HCT116 (cell line): ENCODE measurements around the gene KRT74. TPM values are rescaled to one million over a fixed set of nuclear protein-coding genes. Genes with fewer than 3 reads are reported as not detected.

ENCODE experiments used
- ATAC-seq: fragments of 200-7000 bp; cut with Tn5 transposase; 2 replicates; pipeline ENCODE4 v1.9.1; 2020; ENCODE audit warnings: mild to moderate bottlenecking, moderate library complexity
- BruUV-seq: library from RNA; stranded (reverse); fragments of 400-500 nt; replicated peaks from 2 replicates; lab custom pipeline; 2021; lab: Mats Ljungman, UMichigan
- CTCF ChIA-PET: fragments of 300-600 bp; sonication (Branson Sonifier 250); formaldehyde crosslinking; loops from one replicate; lab custom pipeline; 2021; ENCODE audit warnings: antibody characterized with exemption; lab: Charles Lee
- POLR2A ChIA-PET: fragments of 300-600, 350-600 bp; sonication (Branson Sonifier 250); formaldehyde crosslinking; loops from one replicate; lab custom pipeline; 2021; ENCODE audit warnings: antibody characterized with exemption; lab: Charles Lee
- RAD21 ChIA-PET, 2 experiments: fragments of 300-600 bp; sonication (Branson Sonifier 250); formaldehyde crosslinking; loops; one replicate each; lab custom pipeline; 2023; ENCODE audit warnings: low total read pairs in 2 of 2; ENCODE audit not compliant: uncharacterized antibody in 2 of 2, unreplicated experiment in 2 of 2, low non-redundant PET in 1 of 2; lab: Charles Lee
- DNase-seq: peaks from one replicate; pipeline ENCODE4 v3.0.0-alpha.2; 2010; ENCODE audit warnings: low read depth, low spot score
- H2AFZ ChIP-seq: fragments of 200-600 bp; shearing (Covaris generic), sonication (generic); 2 replicates; pipeline ENCODE4 v1.6.1; 2017; ENCODE audit warnings: low read depth, mixed run types, mixed read lengths, antibody characterized with exemption, low read length; ENCODE audit not compliant: poor library complexity, severe bottlenecking
- H3K27ac ChIP-seq: 2 replicates; pipeline ENCODE4 v1.5.1; 2012; ENCODE audit warnings: low read depth, low read length
- H3K27me3 ChIP-seq: fragments of 200-600 bp; sonication (generic); 2 replicates; pipeline ENCODE4 v1.6.1; 2016; ENCODE audit warnings: mixed run types, low read length, mixed read lengths; ENCODE audit not compliant: insufficient read depth
- H3K36me3 ChIP-seq, 2 experiments: fragments of 200-500 bp in 1 of 2; fragments of 200-600 bp in 1 of 2; sonication (Bioruptor generic) in 1 of 2; sonication (generic) in 1 of 2; 2 replicates each; pipeline versions ENCODE4 v1.5.1 to v1.6.1; 2014 to 2016; ENCODE audit warnings: low read length in 2 of 2, inconsistent platforms in 1 of 2, mixed read lengths in 1 of 2, mixed run types in 1 of 2; ENCODE audit not compliant: insufficient read depth in 2 of 2, control insufficient read depth in 1 of 2
- H3K4me1 ChIP-seq, 2 experiments: fragments of 200-600 bp in 1 of 2; sonication (generic) in 1 of 2; 2 replicates each; pipeline versions ENCODE4 v1.5.1 to v1.6.1; 2012 to 2017; ENCODE audit warnings: low read length in 2 of 2, inconsistent platforms in 1 of 2, mild to moderate bottlenecking in 1 of 2, mixed read lengths in 1 of 2, mixed run types in 1 of 2, moderate library complexity in 1 of 2; ENCODE audit not compliant: insufficient read depth in 2 of 2, control insufficient read depth in 1 of 2
- H3K4me2 ChIP-seq: fragments of 200-600 bp; sonication (generic); 2 replicates; pipeline ENCODE4 v1.6.1; 2017; ENCODE audit warnings: mixed run types, low read length, mixed read lengths
- H3K4me3 ChIP-seq, 2 experiments: fragments of 200-600 bp in 1 of 2; sonication (generic) in 1 of 2; replicated peaks in 1 of 2; 2 replicates each; pipeline ENCODE4 v1.5.1; 2011 to 2016; ENCODE audit warnings: low read length in 2 of 2, control low read depth in 1 of 2, low read depth in 1 of 2, mild to moderate bottlenecking in 1 of 2, mixed read lengths in 1 of 2, mixed run types in 1 of 2
- H3K79me2 ChIP-seq: fragments of 200-600 bp; sonication (generic); 2 replicates; pipeline ENCODE4 v1.6.1; 2017; ENCODE audit warnings: mild to moderate bottlenecking, mixed run types, low read length, moderate library complexity, mixed read lengths; ENCODE audit not compliant: insufficient read depth
- H3K9ac ChIP-seq: fragments of 200-600 bp; sonication (generic); 2 replicates; pipeline ENCODE4 v1.6.1; 2016; ENCODE audit warnings: low read length, mixed read lengths
- H3K9me2 ChIP-seq: fragments of 200-600 bp; sonication (generic), shearing (Covaris generic); 2 replicates; pipeline ENCODE4 v1.6.1; 2017; ENCODE audit warnings: mixed run types, mild to moderate bottlenecking, moderate library complexity; ENCODE audit not compliant: insufficient read depth
- H3K9me3 ChIP-seq, 2 experiments: fragments of 200-500 bp in 1 of 2; fragments of 200-600 bp in 1 of 2; sonication (Bioruptor generic) in 1 of 2; sonication (generic) in 1 of 2; 2 replicates each; pipeline ENCODE4 v1.6.1; 2014 to 2017; ENCODE audit warnings: low read length in 2 of 2, mixed read lengths in 2 of 2, inconsistent platforms in 1 of 2, low read depth in 1 of 2, mild to moderate bottlenecking in 1 of 2, mixed run types in 1 of 2, moderate library complexity in 1 of 2; ENCODE audit not compliant: control insufficient read depth in 1 of 2, insufficient read depth in 1 of 2
- H4K20me1 ChIP-seq: fragments of 200-600 bp; sonication (generic), shearing (Covaris generic); 2 replicates; pipeline ENCODE4 v1.6.1; 2017; ENCODE audit warnings: mixed run types, mild to moderate bottlenecking, moderate library complexity; ENCODE audit not compliant: insufficient read depth
- ELF1 ChIP-seq: IDR thresholded peaks from 2 replicates; pipeline ENCODE4 v1.6.1; 2012; ENCODE audit warnings: low read depth, borderline replicate concordance
- FOSL1 ChIP-seq: IDR thresholded peaks from 2 replicates; pipeline ENCODE4 v1.6.1; 2012; ENCODE audit warnings: low read depth
- POLR2A ChIP-seq: IDR thresholded peaks from 2 replicates; pipeline ENCODE4 v1.7.0; 2011; ENCODE audit warnings: borderline replicate concordance; ENCODE audit not compliant: insufficient read depth, insufficient read length; ENCODE audit errors: extremely low read depth
- POLR2AphosphoS5 ChIP-seq: IDR thresholded peaks from 2 replicates; pipeline ENCODE4 v1.6.1; 2011; ENCODE audit warnings: mild to moderate bottlenecking, low read depth, low read length, moderate library complexity
- SP1 ChIP-seq: IDR thresholded peaks from 2 replicates; pipeline ENCODE4 v1.6.1; 2012; ENCODE audit warnings: low read depth
- intact Hi-C: fragments of 100-400 bp; cut with micrococcal nuclease; formaldehyde crosslinking; loops from 2 replicates; pipeline ENCODE4 v1.10.0; 2022
- total RNA-seq: library from RNA; stranded (reverse); gene quantifications from one replicate; pipeline ENCODE4 v1.2.1, GENCODE V29; 2021; ENCODE audit not compliant: unreplicated experiment
- TF ChIP-seq, protein P1 (sequence below): IDR thresholded peaks from 2 replicates; pipeline ENCODE4 v1.6.1; 2011; ENCODE audit warnings: mild to moderate bottlenecking, low read length, moderate library complexity; ENCODE audit not compliant: insufficient replicate concordance; ENCODE audit errors: extremely low read depth
- TF ChIP-seq, protein P2 (sequence below): IDR thresholded peaks from 2 replicates; pipeline ENCODE4 v1.6.1; 2012

The KRT74 gene
- total RNA-seq, 1 experiment from 2014 or later: not detected

DNA sequence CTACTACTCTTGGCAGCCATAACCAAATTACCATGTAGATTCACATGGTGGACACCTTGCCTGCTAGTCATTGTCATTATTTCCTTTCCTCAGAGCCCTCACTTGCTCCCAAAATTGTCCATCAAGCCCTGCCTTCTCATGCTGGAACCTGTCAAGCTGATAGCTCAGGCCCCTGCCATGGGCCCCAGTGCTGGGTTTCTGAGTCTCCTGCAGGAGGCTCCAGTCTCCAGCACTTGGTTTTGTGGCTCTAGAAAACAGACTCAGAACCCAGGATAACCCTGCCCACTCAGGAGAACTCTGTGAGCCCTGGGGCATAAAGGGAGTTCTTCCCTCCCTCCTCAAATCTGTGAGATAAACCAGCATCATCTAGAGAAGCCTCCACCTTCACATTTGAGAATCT is 31.5 kb downstream of the KRT74 start (continued):
- TF ChIP-seq, protein P1, sequence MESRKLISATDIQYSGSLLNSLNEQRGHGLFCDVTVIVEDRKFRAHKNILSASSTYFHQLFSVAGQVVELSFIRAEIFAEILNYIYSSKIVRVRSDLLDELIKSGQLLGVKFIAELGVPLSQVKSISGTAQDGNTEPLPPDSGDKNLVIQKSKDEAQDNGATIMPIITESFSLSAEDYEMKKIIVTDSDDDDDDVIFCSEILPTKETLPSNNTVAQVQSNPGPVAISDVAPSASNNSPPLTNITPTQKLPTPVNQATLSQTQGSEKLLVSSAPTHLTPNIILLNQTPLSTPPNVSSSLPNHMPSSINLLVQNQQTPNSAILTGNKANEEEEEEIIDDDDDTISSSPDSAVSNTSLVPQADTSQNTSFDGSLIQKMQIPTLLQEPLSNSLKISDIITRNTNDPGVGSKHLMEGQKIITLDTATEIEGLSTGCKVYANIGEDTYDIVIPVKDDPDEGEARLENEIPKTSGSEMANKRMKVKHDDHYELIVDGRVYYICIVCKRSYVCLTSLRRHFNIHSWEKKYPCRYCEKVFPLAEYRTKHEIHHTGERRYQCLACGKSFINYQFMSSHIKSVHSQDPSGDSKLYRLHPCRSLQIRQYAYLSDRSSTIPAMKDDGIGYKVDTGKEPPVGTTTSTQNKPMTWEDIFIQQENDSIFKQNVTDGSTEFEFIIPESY: no peak
- no peak for TF ChIP-seq POLR2A
- TF ChIP-seq, all 23 proteins: peak for 2

DNA sequence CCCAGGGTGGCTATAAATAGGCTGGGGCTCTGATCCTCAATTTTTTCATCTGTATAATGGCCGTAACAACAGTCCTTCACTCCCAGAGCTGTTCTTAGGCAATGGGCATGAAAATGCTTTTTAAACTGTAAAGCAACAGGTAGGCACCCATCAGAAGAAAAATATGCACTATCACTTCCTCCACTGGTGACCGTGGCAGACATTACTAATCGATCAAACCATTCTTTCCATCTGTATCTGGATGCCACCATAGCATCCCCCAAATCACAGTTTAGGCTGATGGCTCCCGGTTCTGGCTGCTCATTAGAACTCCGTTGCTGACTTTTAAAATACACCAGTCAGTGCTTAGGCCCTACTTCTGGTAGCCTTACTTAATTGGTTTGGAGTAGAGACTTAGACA is 31.9 kb downstream of the KRT74 start:
- H3K9me2 ChIP-seq: no peaks in the 10 kb centered on the region
- ChIA-PET RAD21 (no interaction called here), POLR2A (no interaction called here), CTCF (no interaction called here)
- no peaks in the 10 kb centered on the region for H4K20me1 ChIP-seq
- H3K27me3 ChIP-seq: no peaks in the 10 kb centered on the region
- intact Hi-C loops: no loop called here
- H3K36me3 ChIP-seq: no peaks in the 10 kb centered on the region
- ATAC-seq (no peak), DNase-seq (no peak)
- no peaks in the 10 kb centered on the region for H3K79me2 ChIP-seq
- H3K4me2 ChIP-seq: no peak overlapping the region
- no peaks in the 10 kb centered on the region for H3K9me3 ChIP-seq
- H3K4me1 ChIP-seq: peaks cover 13 to 21% of the 10 kb centered on the region in 2 experiments
- no peak overlapping the region for H3K4me3 ChIP-seq
- no peak for TF ChIP-seq SP1
- no peak for TF ChIP-seq POLR2AphosphoS5
- TF ChIP-seq, protein P1: no peak
- TF ChIP-seq, protein P2, sequence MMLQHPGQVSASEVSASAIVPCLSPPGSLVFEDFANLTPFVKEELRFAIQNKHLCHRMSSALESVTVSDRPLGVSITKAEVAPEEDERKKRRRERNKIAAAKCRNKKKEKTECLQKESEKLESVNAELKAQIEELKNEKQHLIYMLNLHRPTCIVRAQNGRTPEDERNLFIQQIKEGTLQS: no peak
- no peak for TF ChIP-seq FOSL1
- no peak for TF ChIP-seq ELF1
- no peak overlapping the region for H2AFZ ChIP-seq
- H3K27ac ChIP-seq: no peak overlapping the region
- H3K9ac ChIP-seq: no peak overlapping the region
- BruUV-seq: no TSS peak
